ENCODE results near the gene ADAM17.

DNA sequence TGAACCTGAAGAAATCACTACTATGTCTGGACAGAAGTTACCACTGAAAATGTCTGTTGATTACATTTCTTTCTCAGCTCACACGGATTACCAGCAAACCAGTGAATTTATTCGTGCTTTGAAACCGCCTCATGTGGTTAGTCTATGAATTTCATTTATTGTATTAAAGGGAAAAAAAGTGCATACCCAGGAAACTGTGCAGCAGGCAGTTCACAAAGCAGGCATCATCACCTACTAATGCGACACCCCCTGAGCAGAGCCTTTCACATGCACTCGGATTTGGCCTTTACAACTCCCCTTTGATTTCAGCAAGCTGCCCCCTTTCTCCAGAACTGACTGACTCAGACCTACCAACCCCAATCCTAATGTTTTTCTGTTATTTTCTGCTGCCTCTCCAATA lies 112.1 kb downstream of the ADAM17 start:
- TF ChIP-seq, protein P1, sequence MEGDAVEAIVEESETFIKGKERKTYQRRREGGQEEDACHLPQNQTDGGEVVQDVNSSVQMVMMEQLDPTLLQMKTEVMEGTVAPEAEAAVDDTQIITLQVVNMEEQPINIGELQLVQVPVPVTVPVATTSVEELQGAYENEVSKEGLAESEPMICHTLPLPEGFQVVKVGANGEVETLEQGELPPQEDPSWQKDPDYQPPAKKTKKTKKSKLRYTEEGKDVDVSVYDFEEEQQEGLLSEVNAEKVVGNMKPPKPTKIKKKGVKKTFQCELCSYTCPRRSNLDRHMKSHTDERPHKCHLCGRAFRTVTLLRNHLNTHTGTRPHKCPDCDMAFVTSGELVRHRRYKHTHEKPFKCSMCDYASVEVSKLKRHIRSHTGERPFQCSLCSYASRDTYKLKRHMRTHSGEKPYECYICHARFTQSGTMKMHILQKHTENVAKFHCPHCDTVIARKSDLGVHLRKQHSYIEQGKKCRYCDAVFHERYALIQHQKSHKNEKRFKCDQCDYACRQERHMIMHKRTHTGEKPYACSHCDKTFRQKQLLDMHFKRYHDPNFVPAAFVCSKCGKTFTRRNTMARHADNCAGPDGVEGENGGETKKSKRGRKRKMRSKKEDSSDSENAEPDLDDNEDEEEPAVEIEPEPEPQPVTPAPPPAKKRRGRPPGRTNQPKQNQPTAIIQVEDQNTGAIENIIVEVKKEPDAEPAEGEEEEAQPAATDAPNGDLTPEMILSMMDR (IDR thresholded peaks at IDR 0.05): no peak
- TF ChIP-seq ZFX (IDR thresholded peaks at IDR 0.05; ENCODE audit: borderline replicate concordance): no peak
